Activated T-cell treated with anti-CD3 and anti-CD28 coated beads, Interleukin-2, amount 50 U/mL, for 72 hours (primary cell): ENCODE results near the gene FOXE1. TPM values are rescaled to one million over a fixed set of nuclear protein-coding genes. Genes with fewer than 3 reads are reported as not detected.

Experiments used
- ATAC-seq, 2 donors: fragments of 150-1000 bp; cut with Tn5 transposase; replicated peaks in 1 of 2; 2 replicates each; pipeline ENCODE4 v1.10.0; 2021; ENCODE audit warnings: moderate library complexity in 2 of 2, mild to moderate bottlenecking in 1 of 2
- DNase-seq, 2 donors: peaks; one replicate each; pipeline ENCODE4 v3.0.0; 2021 to 2022; ENCODE audit warnings: mixed read lengths in 1 of 2
- H3K27ac Mint-ChIP-seq: one replicate; pipeline ENCODE4 v1.8.0; 2022; ENCODE audit warnings: mild to moderate bottlenecking, moderate library complexity, mixed read lengths
- H3K27me3 Mint-ChIP-seq: one replicate; pipeline ENCODE4 v1.8.0; 2022; ENCODE audit warnings: low read depth, mixed read lengths
- H3K36me3 Mint-ChIP-seq, 2 donors: one replicate each; pipeline ENCODE4 v1.8.0; 2022; ENCODE audit warnings: mixed read lengths in 2 of 2, mild to moderate bottlenecking in 1 of 2; ENCODE audit not compliant: insufficient read depth in 2 of 2
- H3K4me1 Mint-ChIP-seq: one replicate; pipeline ENCODE4 v1.8.0; 2022; ENCODE audit warnings: low read depth, mixed read lengths
- H3K4me3 Mint-ChIP-seq, 2 donors: one replicate each; pipeline ENCODE4 v1.8.0; 2022; ENCODE audit warnings: mild to moderate bottlenecking in 2 of 2, mixed read lengths in 2 of 2, moderate library complexity in 2 of 2
- H3K9me3 Mint-ChIP-seq, 2 donors: one replicate each; pipeline ENCODE4 v1.8.0; 2022; ENCODE audit warnings: mixed read lengths in 2 of 2
- total RNA-seq, 2 donors: library from RNA; stranded (reverse); gene quantifications; one replicate each; pipeline ENCODE4 v1.2.3, GENCODE V29; 2022

FOXE1 gene
- total RNA-seq, 2 donors from 2014 or later = 0.79 to 0.96 TPM

GRCh38 chr9:97830884-97831829 is 21.9 kb upstream of the FOXE1 start:
- Mint-ChIP-seq H3K4me3 (no peak overlapping the region), H3K27me3 (peaks cover 7% of the 10 kb centered on the region), H3K27ac (no peak overlapping the region), H3K36me3 (no peaks in the 10 kb centered on the region), H3K9me3 (no peaks in the 10 kb centered on the region), H3K4me1 (no peaks in the 10 kb centered on the region)
- no peak for DNase-seq
- no peak for ATAC-seq

GRCh38 chr9:97831843-97832636 is 21.0 kb upstream of the FOXE1 start:
- no peak for ATAC-seq
- Mint-ChIP-seq H3K27ac (no peak overlapping the region), H3K4me1 (no peaks in the 10 kb centered on the region), H3K4me3 (no peak overlapping the region), H3K9me3 (no peaks in the 10 kb centered on the region), H3K27me3 (peaks cover 13% of the 10 kb centered on the region), H3K36me3 (no peaks in the 10 kb centered on the region)
- no peak for DNase-seq

- ATAC-seq (no peak), DNase-seq (no peak)
- Mint-ChIP-seq H3K9me3 (no peaks in the 10 kb centered on the region), H3K27me3 (peaks cover 61% of the 10 kb centered on the region), H3K27ac (no peak overlapping the region), H3K4me3 (no peak overlapping the region), H3K36me3 (no peaks in the 10 kb centered on the region), H3K4me1 (no peaks in the 10 kb centered on the region)
Measured at GRCh38 chr9:97840521-97840920, 12.5 kb upstream of the FOXE1 start.

GRCh38 chr9:97842960-97843359 is 10.1 kb upstream of the FOXE1 start:
- no peaks in the 10 kb centered on the region for H3K36me3 Mint-ChIP-seq
- H3K27me3 Mint-ChIP-seq = peaks cover 68% of the 10 kb centered on the region
- no peak overlapping the region for H3K4me3 Mint-ChIP-seq
- no peaks in the 10 kb centered on the region for H3K9me3 Mint-ChIP-seq
- H3K4me1 Mint-ChIP-seq = no peaks in the 10 kb centered on the region
- no peak for DNase-seq
- H3K27ac Mint-ChIP-seq = no peak overlapping the region
- ATAC-seq = no peak

GRCh38 chr9:97845130-97845529 is 7.9 kb upstream of the FOXE1 start:
- H3K27ac Mint-ChIP-seq = no peak overlapping the region
- H3K4me3 Mint-ChIP-seq = no peak overlapping the region
- H3K4me1 Mint-ChIP-seq = peaks cover 11% of the 10 kb centered on the region
- peaks cover 73% of the 10 kb centered on the region for H3K27me3 Mint-ChIP-seq
- H3K9me3 Mint-ChIP-seq = no peaks in the 10 kb centered on the region
- no peak for ATAC-seq
- H3K36me3 Mint-ChIP-seq = no peaks in the 10 kb centered on the region
- DNase-seq = no peak

- no peak overlapping the region for H3K27ac Mint-ChIP-seq
- H3K4me1 Mint-ChIP-seq = peaks cover 15% of the 10 kb centered on the region
- DNase-seq (no peak), ATAC-seq (no peak)
- no peaks in the 10 kb centered on the region for H3K36me3 Mint-ChIP-seq
- H3K27me3 Mint-ChIP-seq = peaks cover 73% of the 10 kb centered on the region
- no peaks in the 10 kb centered on the region for H3K9me3 Mint-ChIP-seq
- no peak overlapping the region for H3K4me3 Mint-ChIP-seq
Measured at GRCh38 chr9:97845763-97846162, 7.3 kb upstream of the FOXE1 start.

- H3K27me3 Mint-ChIP-seq = peaks cover 72% of the 10 kb centered on the region
- DNase-seq (no peak), ATAC-seq (no peak)
- H3K27ac Mint-ChIP-seq = no peak overlapping the region
- no peaks in the 10 kb centered on the region for H3K9me3 Mint-ChIP-seq
- H3K36me3 Mint-ChIP-seq = no peaks in the 10 kb centered on the region
- no peak overlapping the region for H3K4me3 Mint-ChIP-seq
- H3K4me1 Mint-ChIP-seq = peaks cover 15% of the 10 kb centered on the region
Measured at GRCh38 chr9:97846347-97846746, 6.7 kb upstream of the FOXE1 start.

GRCh38 chr9:97847474-97848214 is 5.4 kb upstream of the FOXE1 start:
- Mint-ChIP-seq H3K36me3 (no peaks in the 10 kb centered on the region), H3K27me3 (peaks cover 71% of the 10 kb centered on the region), H3K4me3 (peak overlapping the region in 1 of 2 donors; percentile 77), H3K9me3 (no peaks in the 10 kb centered on the region), H3K27ac (no peak overlapping the region), H3K4me1 (peaks cover 15% of the 10 kb centered on the region)
- ATAC-seq (no peak), DNase-seq (no peak)

GRCh38 chr9:97848215-97848479 is 4.9 kb upstream of the FOXE1 start:
- Mint-ChIP-seq H3K4me3 (peak overlapping the region; percentile 66 to 77), H3K9me3 (no peaks in the 10 kb centered on the region), H3K27ac (no peak overlapping the region), H3K27me3 (peaks cover 66% of the 10 kb centered on the region), H3K4me1 (peaks cover 15% of the 10 kb centered on the region), H3K36me3 (no peaks in the 10 kb centered on the region)
- ATAC-seq (no peak), DNase-seq (no peak)

- ATAC-seq = peak; percentile 20 to 23
- no peaks in the 10 kb centered on the region for H3K36me3 Mint-ChIP-seq
- peaks cover 63% of the 10 kb centered on the region for H3K27me3 Mint-ChIP-seq
- peak overlapping the region; percentile 72 to 77 for H3K4me3 Mint-ChIP-seq
- H3K9me3 Mint-ChIP-seq = no peaks in the 10 kb centered on the region
- H3K27ac Mint-ChIP-seq = no peak overlapping the region
- peaks cover 15% of the 10 kb centered on the region for H3K4me1 Mint-ChIP-seq
- DNase-seq = peak in 1 of 2 donors; percentile 38
Measured at GRCh38 chr9:97848480-97849237, 4.4 kb upstream of the FOXE1 start.

GRCh38 chr9:97849980-97850379 is 3.0 kb upstream of the FOXE1 start:
- Mint-ChIP-seq H3K4me3 (peak overlapping the region in 1 of 2 donors; percentile 72), H3K4me1 (peaks cover 17% of the 10 kb centered on the region), H3K9me3 (no peaks in the 10 kb centered on the region), H3K27me3 (peaks cover 63% of the 10 kb centered on the region), H3K36me3 (peaks cover 2 to 3% of the 10 kb centered on the region in 2 donors), H3K27ac (no peak overlapping the region)
- DNase-seq = no peak
- ATAC-seq = no peak

GRCh38 chr9:97850746-97851445 is 2.1 kb upstream of the FOXE1 start:
- Mint-ChIP-seq H3K27me3 (peaks cover 63% of the 10 kb centered on the region), H3K4me3 (no peak overlapping the region), H3K4me1 (peaks cover 26% of the 10 kb centered on the region), H3K9me3 (no peaks in the 10 kb centered on the region), H3K36me3 (peaks cover 2 to 3% of the 10 kb centered on the region in 2 donors), H3K27ac (no peak overlapping the region)
- ATAC-seq (no peak), DNase-seq (no peak)
